Activated B cell treated with CpG ODN at 0.5 μM for 24 hours (primary cell): ENCODE results near the gene RBM20. TPM values are rescaled to one million over a fixed set of nuclear protein-coding genes. Genes with fewer than 3 reads are reported as not detected.

Experiments
- ATAC-seq: fragments of 200-7000 bp; cut with Tn5 transposase; one replicate; pipeline ENCODE4 v1.10.0; 2021; ENCODE audit warnings: low read depth, mild to moderate bottlenecking, moderate library complexity
- CTCF ChIA-PET: fragments of 350-600 bp; sonication (Branson Sonifier 250); formaldehyde crosslinking; loops from one replicate; lab custom pipeline; 2021; ENCODE audit warnings: antibody characterized with exemption; lab: Charles Lee
- POLR2A ChIA-PET: fragments of 350-600 bp; sonication (Branson Sonifier 250); formaldehyde crosslinking; loops from one replicate; lab custom pipeline; 2021; ENCODE audit warnings: antibody characterized with exemption; lab: Charles Lee
- DNase-seq: peaks from one replicate; pipeline ENCODE4 v3.0.0; 2022
- H3K27ac Mint-ChIP-seq: one replicate; pipeline ENCODE4 v1.8.0; 2020; ENCODE audit warnings: mixed read lengths
- H3K27me3 Mint-ChIP-seq: one replicate; pipeline ENCODE4 v1.8.0; 2021; ENCODE audit warnings: mixed read lengths
- H3K36me3 Mint-ChIP-seq: one replicate; pipeline ENCODE4 v1.8.0; 2021; ENCODE audit warnings: low read depth, mixed read lengths
- H3K4me1 Mint-ChIP-seq: one replicate; pipeline ENCODE4 v1.8.0; 2021; ENCODE audit warnings: mixed read lengths
- H3K4me3 Mint-ChIP-seq: one replicate; pipeline ENCODE4 v1.8.0; 2020; ENCODE audit warnings: mild to moderate bottlenecking, mixed read lengths
- H3K9me3 Mint-ChIP-seq: one replicate; pipeline ENCODE4 v1.8.0; 2020; ENCODE audit warnings: mixed read lengths
- CTCF ChIP-seq: fragments of 200-600 bp; IDR thresholded peaks from one replicate; pipeline ENCODE4 v1.8.0; 2022; ENCODE audit warnings: antibody characterized with exemption, mild to moderate bottlenecking
- intact Hi-C: fragments of 100-400 bp; cut with micrococcal nuclease; formaldehyde crosslinking; loops from one replicate; pipeline ENCODE4 v1.15.1; 2024
- total RNA-seq: library from RNA; stranded (reverse); gene quantifications from 2 replicates; pipeline ENCODE4 v1.2.3, GENCODE V29; 2022

Gene RBM20
- total RNA-seq, 1 donor from 2014 or later = 0.02 TPM

GRCh38 chr10:110845756-110846620 lies 201.9 kb downstream of the RBM20 start:
- Mint-ChIP-seq H3K4me3 (peak overlapping the region; percentile 25), H3K9me3 (no peaks in the 10 kb centered on the region), H3K27ac (peak overlapping the region; percentile 55), H3K36me3 (no peaks in the 10 kb centered on the region), H3K27me3 (no peaks in the 10 kb centered on the region), H3K4me1 (peaks cover 85% of the 10 kb centered on the region)
- no peak for ATAC-seq
- no peak for TF ChIP-seq CTCF
- ChIA-PET POLR2A (interaction anchor here (0.6 to 7.6 kb wide), 7 partner anchors 11 to 531 kb away, joined by 3 to 219 read pairs (median 8); partner anchors contain the start of gene PDCD4), CTCF (interaction anchor here (1.1 to 1.3 kb wide), 3 partner anchors 13 to 42 kb away, joined by 3 to 4 read pairs (median 3); no protein-coding TSS in a partner anchor)
- intact Hi-C loops = no loop called here
- no peak for DNase-seq

- Mint-ChIP-seq H3K9me3 (no peaks in the 10 kb centered on the region), H3K36me3 (no peaks in the 10 kb centered on the region), H3K4me1 (peaks cover 81% of the 10 kb centered on the region), H3K4me3 (no peak overlapping the region), H3K27ac (no peak overlapping the region), H3K27me3 (no peaks in the 10 kb centered on the region)
- TF ChIP-seq CTCF = no peak
- intact Hi-C loops = no loop called here
- ChIA-PET CTCF (no interaction called here), POLR2A (interaction anchor here (7.6 kb wide), 1 partner anchor 19 kb away, joined by 219 read pairs; no protein-coding TSS in a partner anchor)
- ATAC-seq (no peak), DNase-seq (no peak)
These were observed 203.2 kb downstream of the RBM20 start for GRCh38 chr10:110847374-110847773.

- no peaks in the 10 kb centered on the region for H3K27me3 Mint-ChIP-seq
- ATAC-seq (peak; percentile 56), DNase-seq (no peak)
- CTCF ChIA-PET = no interaction called here
- H3K4me3 Mint-ChIP-seq = no peak overlapping the region
- no peak for TF ChIP-seq CTCF
- H3K9me3 Mint-ChIP-seq = no peaks in the 10 kb centered on the region
- POLR2A ChIA-PET = interaction anchor here (0.8 kb wide), 1 partner anchor 15 kb away, joined by 5 read pairs; no protein-coding TSS in a partner anchor
- peaks cover 79% of the 10 kb centered on the region for H3K4me1 Mint-ChIP-seq
- no peaks in the 10 kb centered on the region for H3K36me3 Mint-ChIP-seq
- H3K27ac Mint-ChIP-seq = no peak overlapping the region
- intact Hi-C loops = no loop called here
These were observed 204.0 kb downstream of the RBM20 start for GRCh38 chr10:110848106-110848505.

- intact Hi-C loops = loop anchor here (1.0 kb wide), 1 partner anchor 8 kb away; no protein-coding TSS in a partner anchor
- peaks cover 66% of the 10 kb centered on the region for H3K4me1 Mint-ChIP-seq
- ChIA-PET CTCF (no interaction called here), POLR2A (interaction anchor here (0.9 to 1.4 kb wide), 3 partner anchors 9 to 21 kb away, joined by 3 to 4 read pairs (median 3); partner anchors contain the start of gene PDCD4)
- no peak for ATAC-seq
- H3K27ac Mint-ChIP-seq = no peak overlapping the region
- no peak for TF ChIP-seq CTCF
- H3K36me3 Mint-ChIP-seq = no peaks in the 10 kb centered on the region
- no peak for DNase-seq
- H3K4me3 Mint-ChIP-seq = no peak overlapping the region
- H3K27me3 Mint-ChIP-seq = no peaks in the 10 kb centered on the region
- H3K9me3 Mint-ChIP-seq = no peaks in the 10 kb centered on the region
These were observed 206.0 kb downstream of the RBM20 start for GRCh38 chr10:110850099-110850498.

DNA sequence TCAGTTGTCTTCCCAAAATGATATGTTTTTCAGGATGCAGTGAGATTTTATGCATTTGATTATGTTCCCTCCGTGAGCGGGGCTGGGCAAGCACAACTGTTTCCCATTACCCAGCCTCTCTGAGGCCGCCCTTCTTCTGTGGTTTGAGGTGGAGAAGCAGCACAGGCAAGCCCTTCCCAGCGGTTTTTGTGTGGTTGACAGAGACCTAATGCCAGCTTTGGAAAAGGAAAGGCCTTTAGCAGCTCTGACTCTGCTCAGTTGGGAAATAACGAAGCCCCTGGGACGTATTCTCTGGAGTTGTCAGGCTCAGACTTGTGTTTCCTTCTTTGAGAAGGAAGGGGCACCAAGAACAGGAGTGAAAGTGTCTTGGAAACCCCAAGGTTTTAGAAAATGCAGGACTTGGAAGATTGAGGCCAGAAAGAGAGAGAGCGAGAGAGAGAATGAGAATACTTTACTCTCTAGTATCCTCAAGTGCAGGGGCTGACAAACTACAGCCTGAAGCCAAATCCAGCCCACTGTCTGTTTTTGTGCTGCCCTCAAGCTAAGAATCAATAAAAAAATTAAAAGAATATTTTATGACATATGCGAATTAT lies 207.0 kb downstream of the RBM20 start:
- Mint-ChIP-seq H3K36me3 (no peaks in the 10 kb centered on the region), H3K4me3 (no peak overlapping the region), H3K4me1 (peaks cover 56% of the 10 kb centered on the region), H3K9me3 (no peaks in the 10 kb centered on the region), H3K27ac (peak overlapping the region; percentile 46), H3K27me3 (no peaks in the 10 kb centered on the region)
- ChIA-PET POLR2A (interaction anchor here (1.2 to 1.5 kb wide), 3 partner anchors 8 to 20 kb away, joined by 3 to 5 read pairs (median 4); partner anchors contain the start of gene PDCD4), CTCF (no interaction called here)
- ATAC-seq (no peak), DNase-seq (no peak)
- no peak for TF ChIP-seq CTCF
- intact Hi-C loops = no loop called here
